ENCODE results near the gene DYNLL1.

DNA sequence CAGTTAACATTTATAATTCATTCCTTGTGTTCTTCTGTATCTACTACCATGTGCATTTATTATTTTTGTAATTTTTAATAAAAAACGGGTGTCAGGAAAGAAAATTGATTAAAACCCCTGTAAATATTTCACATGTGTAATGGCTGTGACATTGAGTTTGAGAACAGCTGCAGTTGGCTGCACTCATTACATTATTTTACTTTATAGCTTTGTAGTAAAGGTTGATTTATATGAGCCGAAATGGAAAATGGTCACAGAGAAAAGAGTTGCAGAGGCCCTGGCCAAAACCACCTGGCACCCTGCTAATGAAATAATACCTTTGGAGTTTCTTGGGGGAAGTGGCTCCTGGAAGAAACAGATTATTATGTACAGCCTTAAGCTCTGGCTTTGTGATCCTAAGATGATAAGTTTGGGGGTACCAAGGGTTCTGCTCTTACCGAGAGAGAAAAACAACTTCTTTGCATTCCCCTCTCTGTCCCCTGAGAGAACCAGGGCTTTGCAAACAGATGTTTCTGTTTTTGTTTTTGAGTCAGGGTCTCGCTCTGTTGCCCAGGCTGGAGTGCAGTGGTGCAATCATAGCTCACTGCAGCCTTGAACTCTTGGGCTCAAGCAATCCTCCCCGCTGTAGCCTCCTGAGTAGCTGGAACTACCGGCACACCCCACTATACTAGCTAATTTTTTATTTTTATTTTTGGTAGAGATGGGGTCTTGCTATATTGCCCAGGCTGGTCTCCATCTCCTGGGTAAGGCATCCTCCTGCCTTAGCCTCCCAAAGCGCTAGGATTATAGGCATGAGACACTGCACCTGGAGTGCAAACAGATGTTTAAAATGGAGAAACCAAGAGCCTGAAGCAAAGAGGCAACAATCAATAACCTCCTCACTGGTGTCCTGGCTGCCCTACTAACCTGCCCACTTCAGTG, 9.7 kb upstream of the DYNLL1 start:
- TF ChIP-seq CTCF (conservative IDR thresholded peaks at IDR 0.05 in 1 of 2, IDR thresholded peaks at IDR 0.05 in 1 of 2; ENCODE audit: extremely low read depth in 1 of 2, insufficient read depth in 1 of 2, low read depth in 1 of 2, low read length in 2 of 2): no peak
- TF ChIP-seq EZH2 (IDR thresholded peaks at IDR 0.05; ENCODE audit: borderline replicate concordance, low read length): no peak
